Loucy (cell line): ENCODE measurements around the gene OR2F1.

Source experiments
- H2AFZ ChIP-seq: fragments of 200-600 bp; sonication (generic); 2 replicates; pipeline ENCODE4 v1.6.0; 2016; ENCODE audit warnings: antibody characterized with exemption, mild to moderate bottlenecking, low read length, moderate library complexity
- H3F3A ChIP-seq: fragments of 200-600 bp; 2 replicates; pipeline ENCODE4 v1.6.0; 2016; ENCODE audit warnings: antibody characterized with exemption, low read depth, mild to moderate bottlenecking
- H3K27me3 ChIP-seq: fragments of 200-600 bp; sonication (generic); 2 replicates; pipeline ENCODE4 v1.6.1; 2014; ENCODE audit warnings: low read length, mild to moderate bottlenecking; ENCODE audit not compliant: insufficient read depth, poor library complexity, severe bottlenecking
- H3K36me3 ChIP-seq: fragments of 200-600 bp; sonication (generic); 2 replicates; pipeline ENCODE4 v1.6.1; 2016; ENCODE audit warnings: low read length; ENCODE audit not compliant: insufficient read depth
- H3K4me1 ChIP-seq: fragments of 200-600 bp; sonication (generic); 2 replicates; pipeline ENCODE4 v1.5.1; 2014; ENCODE audit warnings: low read length, mild to moderate bottlenecking; ENCODE audit not compliant: insufficient read depth, poor library complexity, severe bottlenecking
- H3K4me2 ChIP-seq: fragments of 200-600 bp; sonication (generic); 2 replicates; pipeline ENCODE4 v1.6.0; 2014; ENCODE audit warnings: antibody characterized with exemption, low read length, low read depth, mild to moderate bottlenecking; ENCODE audit not compliant: poor library complexity, severe bottlenecking
- H3K4me3 ChIP-seq: fragments of 200-600 bp; sonication (generic); 2 replicates; pipeline ENCODE4 v1.5.1; 2014; ENCODE audit warnings: low read length, mild to moderate bottlenecking, mixed read lengths; ENCODE audit not compliant: poor library complexity, severe bottlenecking
- H3K79me2 ChIP-seq: fragments of 200-600 bp; sonication (generic); 2 replicates; pipeline ENCODE4 v1.6.1; 2014; ENCODE audit warnings: low read length; ENCODE audit not compliant: insufficient read depth
- H3K9ac ChIP-seq: fragments of 200-600 bp; sonication (generic); 2 replicates; pipeline ENCODE4 v1.6.0; 2014; ENCODE audit warnings: mild to moderate bottlenecking, low read depth, low read length, moderate library complexity; ENCODE audit not compliant: poor library complexity, severe bottlenecking
- H3K9me2 ChIP-seq: fragments of 200-600 bp; sonication (generic); replicated peaks from 2 replicates; pipeline ENCODE4 v1.6.1; 2016; ENCODE audit warnings: low read depth, low read length, mixed read lengths
- H3K9me3 ChIP-seq: fragments of 200-600 bp; sonication (generic); 2 replicates; pipeline ENCODE4 v1.6.1; 2014; ENCODE audit warnings: mild to moderate bottlenecking, antibody characterized with exemption, low read length, low read depth; ENCODE audit not compliant: insufficient read depth
- H4K20me1 ChIP-seq: fragments of 200-600 bp; sonication (generic); 2 replicates; pipeline ENCODE4 v1.6.0; 2014; ENCODE audit warnings: antibody characterized with exemption, low read length, mild to moderate bottlenecking; ENCODE audit not compliant: insufficient read depth, poor library complexity, severe bottlenecking
- EZH2phosphoT487 ChIP-seq: fragments of 200-600 bp; IDR thresholded peaks from 2 replicates; pipeline ENCODE4 v1.6.1; 2018; ENCODE audit warnings: antibody characterized with exemption, mild to moderate bottlenecking, moderate library complexity, borderline replicate concordance
- TF ChIP-seq, protein P1 (sequence below): fragments of 200-600 bp; sonication (generic); conservative IDR thresholded peaks from 2 replicates; pipeline ENCODE4 v1.5.1; 2014; ENCODE audit warnings: mild to moderate bottlenecking, antibody characterized with exemption, low read length

OR2F1 gene

DNA sequence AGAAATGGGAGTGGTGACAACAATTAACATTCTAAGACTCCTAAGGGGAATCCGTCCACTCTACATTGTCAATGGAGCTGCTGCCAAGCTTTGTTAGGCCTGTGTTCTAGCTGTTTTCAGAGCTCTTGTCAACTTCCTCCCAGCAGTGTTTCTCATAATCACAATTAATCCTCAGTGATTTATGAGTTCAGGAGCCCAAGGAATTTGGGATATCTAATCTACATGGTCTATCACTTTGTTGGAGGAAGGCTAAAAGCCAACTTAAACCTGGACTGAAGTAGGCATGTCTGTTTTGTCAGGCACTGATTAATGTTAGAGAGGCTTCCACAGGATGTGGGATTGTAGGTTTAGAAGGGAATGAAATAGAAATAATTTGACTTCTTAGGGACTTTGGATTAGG lies 29.8 kb upstream of the OR2F1 start:
- no peaks in the 10 kb centered on the region for H3K36me3 ChIP-seq
- no peaks in the 10 kb centered on the region for H3K79me2 ChIP-seq
- TF ChIP-seq EZH2phosphoT487 = no peak
- TF ChIP-seq, protein P1, sequence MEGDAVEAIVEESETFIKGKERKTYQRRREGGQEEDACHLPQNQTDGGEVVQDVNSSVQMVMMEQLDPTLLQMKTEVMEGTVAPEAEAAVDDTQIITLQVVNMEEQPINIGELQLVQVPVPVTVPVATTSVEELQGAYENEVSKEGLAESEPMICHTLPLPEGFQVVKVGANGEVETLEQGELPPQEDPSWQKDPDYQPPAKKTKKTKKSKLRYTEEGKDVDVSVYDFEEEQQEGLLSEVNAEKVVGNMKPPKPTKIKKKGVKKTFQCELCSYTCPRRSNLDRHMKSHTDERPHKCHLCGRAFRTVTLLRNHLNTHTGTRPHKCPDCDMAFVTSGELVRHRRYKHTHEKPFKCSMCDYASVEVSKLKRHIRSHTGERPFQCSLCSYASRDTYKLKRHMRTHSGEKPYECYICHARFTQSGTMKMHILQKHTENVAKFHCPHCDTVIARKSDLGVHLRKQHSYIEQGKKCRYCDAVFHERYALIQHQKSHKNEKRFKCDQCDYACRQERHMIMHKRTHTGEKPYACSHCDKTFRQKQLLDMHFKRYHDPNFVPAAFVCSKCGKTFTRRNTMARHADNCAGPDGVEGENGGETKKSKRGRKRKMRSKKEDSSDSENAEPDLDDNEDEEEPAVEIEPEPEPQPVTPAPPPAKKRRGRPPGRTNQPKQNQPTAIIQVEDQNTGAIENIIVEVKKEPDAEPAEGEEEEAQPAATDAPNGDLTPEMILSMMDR = no peak
- H3K4me2 ChIP-seq = no peak overlapping the region
- no peaks in the 10 kb centered on the region for H3K27me3 ChIP-seq
- no peaks in the 10 kb centered on the region for H4K20me1 ChIP-seq
- H3F3A ChIP-seq = no peaks in the 10 kb centered on the region
- H3K4me3 ChIP-seq = no peak overlapping the region
- H3K9ac ChIP-seq = no peak overlapping the region
- H2AFZ ChIP-seq = no peak overlapping the region
- H3K4me1 ChIP-seq = no peaks in the 10 kb centered on the region
- H3K9me3 ChIP-seq = no peaks in the 10 kb centered on the region
- no peaks in the 10 kb centered on the region for H3K9me2 ChIP-seq

DNA sequence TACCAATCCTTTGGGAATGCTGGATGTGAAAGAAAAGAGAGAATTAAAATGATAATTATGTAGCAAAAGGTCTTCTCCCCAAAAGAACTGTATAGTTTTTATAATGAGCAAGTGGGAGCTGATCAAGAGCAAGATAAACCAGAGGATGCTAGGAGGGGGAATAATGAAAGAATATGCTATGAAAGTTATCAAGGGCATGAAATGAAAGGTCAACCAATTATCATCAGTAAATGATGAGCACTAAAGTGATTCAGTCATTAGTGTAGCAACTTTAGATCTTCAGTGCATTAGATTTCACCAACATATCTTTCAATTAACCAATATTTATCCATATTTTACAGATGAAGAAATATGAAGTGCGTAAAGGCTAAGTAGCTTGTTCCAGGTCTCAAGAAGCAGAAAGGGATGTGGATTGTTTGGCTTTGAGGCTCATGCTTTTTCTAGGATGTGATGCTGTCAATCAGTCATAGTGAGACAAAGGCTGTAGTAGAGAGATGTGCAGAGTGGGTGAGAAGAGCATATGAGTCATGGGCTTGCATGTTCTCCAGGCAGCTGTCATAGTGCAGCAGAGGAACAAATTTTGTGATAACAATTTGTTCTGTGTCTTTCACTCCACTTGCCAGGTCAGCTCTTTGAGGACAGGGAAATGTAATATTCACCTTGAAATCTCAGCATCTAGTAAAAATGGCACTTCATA lies 25.3 kb upstream of the OR2F1 start:
- no peak overlapping the region for H3K4me2 ChIP-seq
- H3F3A ChIP-seq = no peaks in the 10 kb centered on the region
- TF ChIP-seq EZH2phosphoT487 = no peak
- TF ChIP-seq, protein P1 = no peak
- H3K4me1 ChIP-seq = no peaks in the 10 kb centered on the region
- no peak overlapping the region for H3K9ac ChIP-seq
- H2AFZ ChIP-seq = no peak overlapping the region
- no peaks in the 10 kb centered on the region for H4K20me1 ChIP-seq
- no peaks in the 10 kb centered on the region for H3K9me2 ChIP-seq
- H3K79me2 ChIP-seq = no peaks in the 10 kb centered on the region
- no peaks in the 10 kb centered on the region for H3K36me3 ChIP-seq
- H3K4me3 ChIP-seq = no peak overlapping the region
- no peaks in the 10 kb centered on the region for H3K9me3 ChIP-seq
- no peaks in the 10 kb centered on the region for H3K27me3 ChIP-seq

GRCh38 chr7:143931739-143932138 lies 22.9 kb upstream of the OR2F1 start:
- Histone ChIP-seq H3K4me1 (no peaks in the 10 kb centered on the region), H2AFZ (no peak overlapping the region), H3K36me3 (no peaks in the 10 kb centered on the region), H4K20me1 (no peaks in the 10 kb centered on the region), H3K9me3 (no peaks in the 10 kb centered on the region), H3K79me2 (no peaks in the 10 kb centered on the region), H3F3A (no peaks in the 10 kb centered on the region), H3K9me2 (no peaks in the 10 kb centered on the region), H3K27me3 (no peaks in the 10 kb centered on the region), H3K4me2 (no peak overlapping the region), H3K4me3 (no peak overlapping the region), H3K9ac (no peak overlapping the region)
- TF ChIP-seq, protein P1 = no peak
- no peak for TF ChIP-seq EZH2phosphoT487
